SK-N-SH (cell line): ENCODE data around the gene TMEM164. TPM values are rescaled to one million over a fixed set of nuclear protein-coding genes. Genes with fewer than 3 reads are reported as not detected.

ENCODE experiments used
- CTCF ChIA-PET: fragments of 300-600, 350-600 bp; formaldehyde crosslinking; extraction: SDS; loops from one replicate; lab custom pipeline; 2021; lab: Yijun Ruan, JAX
- POLR2A ChIA-PET: fragments of 350-600 bp; sonication (Branson Sonifier 250); formaldehyde crosslinking; extraction: SDS; loops from one replicate; lab custom pipeline; 2020; ENCODE audit warnings: antibody characterized with exemption, inconsistent platforms; lab: Yijun Ruan, JAX
- DNase-seq: peaks from one replicate; pipeline ENCODE4 v3.0.0; 2012
- H2AFZ ChIP-seq: fragments of 200-600 bp; sonication (generic); 2 replicates; pipeline ENCODE4 v1.8.1; 2016; ENCODE audit warnings: antibody characterized with exemption, mild to moderate bottlenecking, low read depth
- H3F3A ChIP-seq: fragments of 200-600 bp; sonication (generic); replicated peaks from 2 replicates; pipeline ENCODE3; 2016; ENCODE audit warnings: antibody characterized with exemption, mild to moderate bottlenecking; ENCODE audit not compliant: insufficient read depth
- H3K27ac ChIP-seq, 2 experiments: fragments of 200-500 bp in 1 of 2; fragments of 200-600 bp in 1 of 2; sonication (Bioruptor generic) in 1 of 2; sonication (generic), shearing (Covaris generic) in 1 of 2; 2 replicates each; pipeline versions ENCODE4 v1.5.1 to v1.6.1; 2014 to 2016; ENCODE audit warnings: low read depth in 2 of 2, inconsistent platforms in 1 of 2, low read length in 1 of 2, mild to moderate bottlenecking in 1 of 2, mixed read lengths in 1 of 2
- H3K27me3 ChIP-seq: fragments of 200-600 bp; sonication (generic), shearing (Covaris generic); 2 replicates; pipeline ENCODE4 v1.6.1; 2016; ENCODE audit warnings: mixed run types; ENCODE audit not compliant: insufficient read depth
- H3K36me3 ChIP-seq, 2 experiments: fragments of 200-500 bp in 1 of 2; fragments of 200-600 bp in 1 of 2; sonication (Bioruptor generic) in 1 of 2; sonication (generic) in 1 of 2; replicated peaks in 1 of 2; 2 replicates each; pipeline versions ENCODE3 to v1.5.1; 2014 to 2016; ENCODE audit warnings: low read length in 1 of 2, mild to moderate bottlenecking in 1 of 2; ENCODE audit not compliant: insufficient read depth in 2 of 2, control insufficient read depth in 1 of 2
- H3K4me1 ChIP-seq, 2 experiments: fragments of 200-500 bp in 1 of 2; fragments of 200-600 bp in 1 of 2; sonication (Bioruptor generic) in 1 of 2; sonication (generic), shearing (Covaris generic) in 1 of 2; 2 replicates each; pipeline versions ENCODE4 v1.5.1 to v1.6.1; 2014 to 2016; ENCODE audit warnings: low read depth in 1 of 2, low read length in 1 of 2, mixed run types in 1 of 2; ENCODE audit not compliant: insufficient read depth in 2 of 2, control insufficient read depth in 1 of 2
- H3K4me2 ChIP-seq: fragments of 200-600 bp; sonication (generic), shearing (Covaris generic); 2 replicates; pipeline ENCODE4 v1.6.1; 2017; ENCODE audit warnings: mixed run types
- H3K4me3 ChIP-seq, 2 experiments: fragments of 200-500 bp in 1 of 2; fragments of 200-600 bp in 1 of 2; sonication (Bioruptor generic) in 1 of 2; sonication (generic), shearing (Covaris generic) in 1 of 2; 2 replicates each; pipeline versions ENCODE4 v1.5.1 to v1.8.1; 2014 to 2016; ENCODE audit warnings: low read depth in 2 of 2, inconsistent platforms in 1 of 2, low read length in 1 of 2, mild to moderate bottlenecking in 1 of 2, mixed read lengths in 1 of 2, moderate library complexity in 1 of 2
- H3K79me2 ChIP-seq: fragments of 200-600 bp; sonication (generic); 2 replicates; pipeline ENCODE4 v1.8.1; 2017; ENCODE audit warnings: mild to moderate bottlenecking; ENCODE audit not compliant: insufficient read depth
- H3K9ac ChIP-seq: fragments of 200-600 bp; sonication (generic); 2 replicates; pipeline ENCODE4 v1.6.1; 2017; ENCODE audit warnings: mixed run types
- H3K9me2 ChIP-seq: fragments of 200-600 bp; sonication (generic); 2 replicates; pipeline ENCODE4 v1.6.1; 2017; ENCODE audit warnings: mixed run types
- H3K9me3 ChIP-seq: fragments of 200-600 bp; sonication (generic); 2 replicates; pipeline ENCODE4 v1.6.1; 2017; ENCODE audit warnings: mixed run types, mild to moderate bottlenecking, moderate library complexity
- H4K20me1 ChIP-seq: fragments of 200-600 bp; sonication (generic); 2 replicates; pipeline ENCODE4 v1.6.1; 2017; ENCODE audit warnings: mild to moderate bottlenecking, mixed run types; ENCODE audit not compliant: insufficient read depth
- ELF1 ChIP-seq: IDR thresholded peaks from 2 replicates; pipeline ENCODE4 v1.4.0; 2012
- FOSL2 ChIP-seq: IDR thresholded peaks from 2 replicates; pipeline ENCODE4 v1.4.0; 2012; ENCODE audit warnings: low read depth, mild to moderate bottlenecking, moderate library complexity, borderline replicate concordance
- FOXM1 ChIP-seq: IDR thresholded peaks from 2 replicates; pipeline ENCODE4 v1.4.0; 2012; ENCODE audit warnings: low read depth, mild to moderate bottlenecking
- GABPA ChIP-seq: IDR thresholded peaks from 2 replicates; pipeline ENCODE4 v1.4.0; 2012; ENCODE audit warnings: low read depth, mild to moderate bottlenecking
- GATA2 ChIP-seq: sonication (generic); formaldehyde crosslinking; IDR thresholded peaks from 2 replicates; pipeline ENCODE4 v1.5.0; 2020; ENCODE audit warnings: mild to moderate bottlenecking, missing genetic modification reagents
- NFIC ChIP-seq: IDR thresholded peaks from 2 replicates; pipeline ENCODE4 v1.4.0; 2012; ENCODE audit warnings: borderline replicate concordance
- PBX3 ChIP-seq: IDR thresholded peaks from 2 replicates; pipeline ENCODE4; 2012
- POLR2AphosphoS5 ChIP-seq: IDR thresholded peaks from 2 replicates; pipeline ENCODE4 v1.6.1; 2012; ENCODE audit warnings: low read depth, low read length
- RAD21 ChIP-seq: IDR thresholded peaks from 2 replicates; pipeline ENCODE4 v1.6.1; 2012; ENCODE audit warnings: mild to moderate bottlenecking, low read length
- REST ChIP-seq: IDR thresholded peaks from 2 replicates; pipeline ENCODE4 v1.6.1; 2012; ENCODE audit warnings: mild to moderate bottlenecking, low read depth, low read length, moderate library complexity
- TAF1 ChIP-seq: IDR thresholded peaks from 2 replicates; pipeline ENCODE4 v1.6.1; 2012; ENCODE audit warnings: low read depth, mild to moderate bottlenecking, low read length, moderate library complexity, borderline replicate concordance
- USF2 ChIP-seq: fragments of 150-350 bp; IDR thresholded peaks from 2 replicates; pipeline ENCODE4 v1.6.1; 2017; ENCODE audit warnings: antibody characterized with exemption, low read length, low read depth, borderline replicate concordance
- YY1 ChIP-seq: IDR thresholded peaks from 2 replicates; pipeline ENCODE4 v1.4.0; 2012; ENCODE audit warnings: low read depth, mild to moderate bottlenecking
- ZBTB33 ChIP-seq: IDR thresholded peaks from 2 replicates; pipeline ENCODE4 v1.4.0; 2012; ENCODE audit warnings: low read depth, borderline replicate concordance
- WGBS: methylation state at CpG from one replicate; pipeline ENCODE4 v1.1.6; 2017; ENCODE audit warnings: low lambda C conversion rate; 5-methylcytosine and 5-hydroxymethylcytosine counted together
- polyA plus RNA-seq, 3 experiments: library from polyadenylated mRNA; depleted of rRNA; stranded (reverse); fragments of >200 nt; gene quantifications; 2 replicates each; pipeline ENCODE4 v1.2.3, GENCODE V29; 2012

The TMEM164 gene
- polyA plus RNA-seq, 1 of the 3 experiments (the other 2 are of a cell fraction), result 11.9 TPM

GRCh38 chrX:110055616-110056015 lies 52.7 kb downstream of the TMEM164 start (continued):
- TF ChIP-seq ZBTB33 (no peak), POLR2AphosphoS5 (no peak), REST (no peak), ELF1 (no peak), TAF1 (no peak)

- H4K20me1 ChIP-seq, result no peaks in the 10 kb centered on the region
- H3K4me2 ChIP-seq, result no peak overlapping the region
- H3K9ac ChIP-seq, result no peak overlapping the region
- no peaks in the 10 kb centered on the region for H3K36me3 ChIP-seq
- TF ChIP-seq POLR2AphosphoS5, result no peak
- no peak for TF ChIP-seq REST
- TF ChIP-seq PBX3, result no peak
- no peak for TF ChIP-seq FOXM1
- TF ChIP-seq RAD21, result no peak
- no peak for TF ChIP-seq GABPA
- TF ChIP-seq GATA2, result no peak
- TF ChIP-seq USF2, result no peak
- no peak for TF ChIP-seq FOSL2
- TF ChIP-seq NFIC, result no peak
- no peak for TF ChIP-seq YY1
- H3K79me2 ChIP-seq, result peaks cover 8% of the 10 kb centered on the region; the same call in 1 of the 2 replicates
- no peak overlapping the region for H3K4me3 ChIP-seq
- H3K4me1 ChIP-seq, result no peaks in the 10 kb centered on the region
- ChIA-PET POLR2A (no interaction called here), CTCF (no interaction called here)
- no peaks in the 10 kb centered on the region for H3K9me3 ChIP-seq
- no peaks in the 10 kb centered on the region for H3F3A ChIP-seq
- DNase-seq, result no peak
- no peaks in the 10 kb centered on the region for H3K9me2 ChIP-seq
- H3K27ac ChIP-seq, result no peak overlapping the region
- H3K27me3 ChIP-seq, result no peaks in the 10 kb centered on the region
- H2AFZ ChIP-seq, result no peak overlapping the region
- WGBS, result 61% methylated on average over 1 of the region's 1 CpG
Observed at GRCh38 chrX:110056419-110056818, 53.5 kb downstream of the TMEM164 start.
